HG03575 (cell line): Measurements from ENCODE around the gene DLG2.

ENCODE experiments used
- ATAC-seq: cut with Tn5 transposase; IDR thresholded peaks from one replicate; pipeline ENCODE4 v1.9.1; 2021; ENCODE audit not compliant: unreplicated experiment, insufficient number of reproducible peaks, low FRiP score; ENCODE audit errors: extremely low read depth

The DLG2 gene

GRCh38 chr11:84036664-84037194 lies 1590.4 kb downstream of the DLG2 start:
- ATAC-seq: no peak

- no peak for ATAC-seq
Observed at GRCh38 chr11:84035645-84036044, 1591.5 kb downstream of the DLG2 start.

- ATAC-seq: no peak
Observed at GRCh38 chr11:84034484-84034883, 1592.7 kb downstream of the DLG2 start.

GRCh38 chr11:84024266-84024665 lies 1602.9 kb downstream of the DLG2 start:
- ATAC-seq: no peak

GRCh38 chr11:84022695-84023094 lies 1604.4 kb downstream of the DLG2 start:
- no peak for ATAC-seq

- ATAC-seq: no peak
Observed at GRCh38 chr11:84022201-84022600, 1604.9 kb downstream of the DLG2 start.

GRCh38 chr11:84021291-84021690 lies 1605.9 kb downstream of the DLG2 start:
- ATAC-seq: no peak

- no peak for ATAC-seq
Observed at GRCh38 chr11:84019571-84020194, 1607.5 kb downstream of the DLG2 start.

GRCh38 chr11:84014539-84014938 lies 1612.6 kb downstream of the DLG2 start:
- no peak for ATAC-seq

- ATAC-seq: no peak
Observed at GRCh38 chr11:84012171-84012826, 1614.8 kb downstream of the DLG2 start.

GRCh38 chr11:84003181-84003580 lies 1624.0 kb downstream of the DLG2 start:
- ATAC-seq: no peak

GRCh38 chr11:83998921-83999320 lies 1628.2 kb downstream of the DLG2 start:
- no peak for ATAC-seq

GRCh38 chr11:83990160-83990733 lies 1636.9 kb downstream of the DLG2 start:
- ATAC-seq: no peak

GRCh38 chr11:83982825-83983224 lies 1644.3 kb downstream of the DLG2 start:
- ATAC-seq: no peak

GRCh38 chr11:83979593-83979992 lies 1647.6 kb downstream of the DLG2 start:
- ATAC-seq: no peak

- ATAC-seq: no peak
Observed at GRCh38 chr11:83978942-83979341, 1648.2 kb downstream of the DLG2 start.

- no peak for ATAC-seq
Observed at GRCh38 chr11:83976086-83976485, 1651.1 kb downstream of the DLG2 start.

- no peak for ATAC-seq
Observed at GRCh38 chr11:83972536-83972935, 1654.6 kb downstream of the DLG2 start.

- no peak for ATAC-seq
Observed at GRCh38 chr11:83971063-83971462, 1656.1 kb downstream of the DLG2 start.

GRCh38 chr11:83970061-83970671 lies 1657.0 kb downstream of the DLG2 start:
- peak; percentile 76 for ATAC-seq
